Stromal cell of bone marrow (primary cell): ENCODE measurements around the gene SUN2.

Source experiments
- DNase-seq: peaks from one replicate; pipeline ENCODE4 v3.0.0-alpha.2; 2012; ENCODE audit warnings: low read depth

Gene SUN2

GRCh38 chr22:38696606-38697424 is 59.0 kb downstream of the SUN2 start:
- peak; percentile 79 for DNase-seq

GRCh38 chr22:38694940-38695339 is 60.9 kb downstream of the SUN2 start:
- DNase-seq = no peak

GRCh38 chr22:38694049-38694448 is 61.7 kb downstream of the SUN2 start:
- no peak for DNase-seq

- DNase-seq = no peak
These were observed 66.1 kb downstream of the SUN2 start for GRCh38 chr22:38689651-38690050.

GRCh38 chr22:38685761-38686160 is 70.0 kb downstream of the SUN2 start:
- no peak for DNase-seq

GRCh38 chr22:38684895-38685294 is 70.9 kb downstream of the SUN2 start:
- no peak for DNase-seq
